Fibroblast of skin of right quadriceps (primary cell): Measurements from ENCODE around the gene DGCR8.

Experiments
- DNase-seq: peaks from one replicate; pipeline ENCODE4 v3.0.0-alpha.2; 2013

Gene DGCR8

DNA sequence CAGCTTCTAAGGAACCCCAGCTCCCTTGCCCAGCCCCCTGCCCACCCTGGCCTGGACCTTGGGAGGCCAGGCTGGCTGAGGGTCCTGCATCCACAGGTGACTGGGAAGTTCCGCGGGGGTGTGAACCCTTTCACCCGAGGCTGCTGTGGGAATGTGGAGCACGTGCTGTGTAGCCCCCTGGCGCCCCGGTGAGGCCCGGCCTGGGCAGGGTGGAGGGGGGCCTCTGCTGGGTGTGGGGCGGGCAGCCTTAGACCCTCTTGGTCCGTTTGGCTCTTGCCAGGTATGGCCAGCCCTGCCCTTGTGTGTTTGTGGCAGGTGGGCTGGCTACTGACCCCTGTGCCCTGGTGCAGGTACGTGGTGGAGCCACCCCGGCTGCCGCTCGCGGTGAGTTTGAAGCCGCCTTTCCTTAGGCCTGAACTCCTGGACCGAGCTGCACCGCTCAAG lies 60.5 kb downstream of the DGCR8 start:
- no peak for DNase-seq

DNA sequence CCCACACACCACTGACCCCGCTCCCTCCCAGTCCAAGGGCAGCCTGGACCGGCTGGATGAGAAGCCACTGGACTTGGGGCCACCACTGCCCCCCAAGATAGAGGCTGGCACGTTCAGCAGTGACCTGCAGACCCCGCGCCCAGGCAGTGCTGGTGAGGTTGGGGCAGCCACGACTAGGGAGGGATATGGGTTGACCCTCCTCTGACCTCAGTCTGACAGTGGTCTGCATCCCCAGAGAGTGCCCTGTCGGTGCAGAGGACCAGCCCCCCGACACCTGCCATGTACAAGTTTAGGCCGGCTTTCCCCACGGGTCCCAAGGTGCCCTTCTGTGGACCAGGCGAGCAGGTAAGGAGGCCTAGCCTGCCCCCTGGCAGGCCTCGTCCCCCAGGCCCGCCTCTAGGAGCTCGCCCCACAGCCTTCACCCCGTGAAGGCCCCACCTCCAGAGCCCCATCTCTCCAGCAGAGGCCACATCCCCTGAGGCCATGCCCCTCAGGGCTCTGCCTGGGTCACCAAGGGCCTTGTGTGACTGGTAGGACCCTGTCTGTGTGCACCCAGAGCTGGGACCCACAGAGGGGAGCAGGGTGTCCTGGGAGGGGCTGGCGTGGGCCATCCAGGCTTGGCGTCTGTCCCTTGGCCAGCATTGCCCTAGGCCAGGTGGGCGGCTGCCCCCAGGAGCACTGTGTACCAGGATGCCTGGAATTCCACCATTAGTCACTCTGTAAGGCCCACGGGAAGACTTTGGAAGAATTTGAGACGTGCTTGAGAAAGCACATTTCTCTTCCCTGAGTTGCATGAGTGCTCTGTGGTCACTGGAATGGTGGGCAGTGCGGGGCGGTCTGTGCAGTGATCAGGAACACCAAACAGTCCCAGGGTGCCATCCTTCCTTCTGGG lies 61.4 kb downstream of the DGCR8 start:
- DNase-seq, result peak; percentile 66

DNA sequence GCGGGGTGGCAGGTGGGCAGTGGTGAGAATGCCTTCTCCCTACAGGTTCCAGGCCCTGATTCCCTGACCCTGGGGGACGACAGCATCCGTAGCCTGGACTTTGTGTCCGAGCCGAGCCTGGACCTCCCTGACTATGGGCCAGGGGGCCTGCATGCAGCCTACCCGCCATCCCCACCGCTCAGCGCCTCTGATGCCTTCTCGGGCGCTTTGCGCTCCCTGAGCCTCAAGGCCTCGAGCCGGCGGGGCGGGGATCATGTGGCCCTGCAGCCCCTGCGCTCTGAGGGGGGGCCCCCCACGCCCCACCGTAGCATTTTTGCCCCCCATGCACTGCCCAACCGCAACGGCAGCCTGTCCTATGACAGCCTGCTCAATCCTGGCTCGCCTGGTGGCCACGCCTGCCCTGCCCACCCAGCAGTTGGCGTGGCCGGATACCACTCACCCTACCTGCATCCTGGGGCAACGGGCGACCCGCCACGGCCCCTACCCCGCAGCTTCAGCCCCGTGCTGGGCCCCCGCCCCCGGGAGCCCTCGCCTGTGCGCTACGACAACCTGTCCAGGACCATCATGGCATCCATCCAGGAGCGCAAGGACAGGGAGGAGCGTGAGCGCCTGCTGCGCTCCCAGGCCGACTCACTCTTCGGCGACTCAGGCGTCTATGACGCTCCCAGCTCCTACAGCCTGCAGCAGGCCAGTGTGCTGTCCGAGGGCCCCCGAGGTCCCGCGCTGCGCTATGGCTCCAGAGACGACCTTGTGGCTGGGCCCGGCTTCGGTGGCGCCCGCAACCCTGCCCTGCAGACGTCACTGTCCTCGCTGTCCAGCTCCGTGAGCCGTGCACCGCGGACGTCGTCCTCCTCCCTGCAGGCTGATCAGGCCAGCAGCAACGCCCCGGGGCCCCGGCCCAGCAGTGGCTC lies 62.9 kb downstream of the DGCR8 start:
- DNase-seq, result no peak

DNA sequence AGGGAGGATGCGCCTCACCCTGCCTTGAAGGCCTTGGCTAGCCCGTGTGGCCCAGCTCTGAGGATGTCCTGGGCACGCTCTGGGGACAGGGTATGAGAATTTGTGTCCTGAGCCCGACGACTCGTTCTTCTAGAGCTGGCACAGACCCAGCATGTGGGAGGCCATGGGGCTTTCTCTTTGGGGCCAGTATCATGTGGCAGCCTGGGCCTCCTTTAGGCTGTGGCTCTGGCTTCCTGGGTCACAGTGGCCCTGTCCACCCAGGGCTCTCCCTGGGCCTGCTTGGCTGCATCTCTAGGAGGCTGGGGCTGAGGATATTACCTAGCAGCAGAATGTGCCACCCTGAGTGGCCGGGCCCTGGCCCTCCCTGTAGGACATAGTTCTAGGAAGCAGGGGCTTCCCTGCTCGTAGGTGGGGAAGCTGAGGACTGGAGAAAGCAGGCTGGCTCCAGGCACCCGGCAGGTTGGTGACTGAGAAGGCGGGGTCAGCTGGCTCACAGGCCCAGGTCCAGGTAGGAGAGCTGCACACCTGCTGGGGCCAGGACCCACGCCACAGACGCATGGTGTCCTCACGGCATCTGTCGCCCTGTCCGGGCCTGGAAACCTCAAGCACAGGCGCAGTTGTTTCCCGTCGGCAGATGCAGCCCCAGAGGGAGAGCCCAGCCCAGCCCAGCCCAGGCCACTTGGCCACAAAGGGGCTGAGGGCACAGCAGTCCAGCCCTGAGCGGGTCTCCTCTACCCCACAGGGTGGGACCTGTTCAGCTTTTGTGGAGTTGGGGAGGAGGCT lies 64.0 kb downstream of the DGCR8 start:
- no peak for DNase-seq

GRCh38 chr22:20145206-20145831 lies 65.3 kb downstream of the DGCR8 start:
- DNase-seq, result no peak

- DNase-seq, result no peak
These were observed 65.8 kb downstream of the DGCR8 start for GRCh38 chr22:20145832-20146223.

- no peak for DNase-seq
These were observed 66.7 kb downstream of the DGCR8 start for GRCh38 chr22:20146777-20147176.

DNA sequence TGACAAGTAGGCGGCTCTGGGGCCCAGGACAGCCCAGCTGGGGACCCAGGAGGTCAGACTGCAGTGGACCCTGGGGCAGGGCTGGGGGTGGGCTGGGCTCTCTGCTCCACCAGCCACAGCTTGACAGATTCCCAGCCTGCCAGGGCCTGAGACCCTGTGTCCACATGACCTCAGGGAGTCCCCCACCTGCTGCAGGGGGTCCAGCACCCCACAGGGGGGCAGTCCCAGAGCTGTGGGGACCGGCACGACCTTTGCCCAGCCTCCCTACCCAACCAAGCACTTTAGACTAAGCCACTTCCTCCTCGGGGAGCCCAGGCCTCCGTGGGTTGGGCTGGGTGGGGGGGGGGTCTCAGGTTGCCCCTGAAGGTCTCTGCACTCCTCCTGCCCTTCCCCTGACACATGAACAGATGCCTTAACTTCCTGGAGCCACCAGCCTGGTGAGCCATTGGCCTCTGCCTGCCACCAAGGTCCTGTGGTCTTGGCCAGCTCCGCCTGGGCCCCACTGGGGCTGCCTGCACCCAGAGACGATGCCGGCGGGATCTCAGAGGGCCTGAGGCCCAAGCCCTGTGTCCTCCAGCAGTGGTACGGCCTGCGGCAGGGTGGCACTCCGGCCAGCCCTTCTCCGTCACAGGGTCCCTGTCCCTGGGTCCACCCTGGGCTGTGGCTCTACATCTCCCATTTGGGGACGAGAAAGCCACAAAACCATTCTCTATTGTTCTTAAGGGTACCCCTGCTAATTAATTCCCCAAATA lies 67.4 kb downstream of the DGCR8 start:
- DNase-seq, result no peak

GRCh38 chr22:20148414-20148813 lies 68.4 kb downstream of the DGCR8 start:
- no peak for DNase-seq

DNA sequence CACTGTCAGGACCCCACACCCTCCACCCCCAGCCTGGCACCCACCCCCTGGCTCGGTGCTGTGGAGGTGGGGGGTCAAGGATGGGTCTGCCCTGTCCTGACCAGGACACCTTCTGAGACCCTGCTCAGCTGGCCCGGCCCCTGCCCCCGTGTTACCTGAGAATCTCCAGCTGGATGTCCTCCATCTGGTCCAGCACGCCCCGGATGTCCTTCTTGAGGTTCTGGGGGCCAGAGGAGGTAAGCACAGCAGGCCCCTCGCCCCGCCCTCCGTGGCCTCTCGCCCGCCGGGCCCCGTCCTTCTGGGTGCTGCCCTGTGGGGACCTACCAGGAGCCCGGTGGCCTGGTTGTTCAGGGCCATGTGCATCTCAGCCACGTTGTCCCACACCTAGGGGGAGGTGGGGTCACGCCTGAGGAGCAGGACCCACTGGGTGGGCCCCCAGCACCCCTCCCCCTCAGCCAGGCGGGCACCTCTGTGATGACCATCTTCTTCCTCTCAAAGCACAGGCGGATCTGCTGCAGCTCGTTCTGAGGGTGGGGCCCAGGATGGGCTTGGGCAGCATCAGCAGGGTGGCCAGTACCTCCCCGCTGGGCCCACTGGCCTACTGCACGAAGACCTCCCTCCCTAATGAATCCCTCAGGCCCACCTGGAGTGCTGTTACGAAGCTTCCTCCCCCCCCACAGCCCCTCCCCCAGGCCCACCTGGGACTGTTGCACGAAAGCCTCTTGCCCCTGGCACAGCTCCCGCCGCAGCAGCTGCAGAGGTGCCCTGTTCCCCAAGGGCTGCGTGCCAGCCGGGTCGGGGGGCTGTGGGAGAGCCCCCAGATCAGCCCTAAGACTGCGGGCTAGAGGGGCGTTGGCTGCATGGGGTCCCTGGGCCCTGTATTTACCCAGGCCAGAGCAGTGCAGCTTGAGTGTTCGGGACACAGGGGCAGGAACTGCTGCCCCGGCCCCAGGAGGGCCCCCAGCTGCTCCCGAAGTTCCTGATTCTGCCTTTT lies 69.5 kb downstream of the DGCR8 start:
- DNase-seq, result no peak

DNA sequence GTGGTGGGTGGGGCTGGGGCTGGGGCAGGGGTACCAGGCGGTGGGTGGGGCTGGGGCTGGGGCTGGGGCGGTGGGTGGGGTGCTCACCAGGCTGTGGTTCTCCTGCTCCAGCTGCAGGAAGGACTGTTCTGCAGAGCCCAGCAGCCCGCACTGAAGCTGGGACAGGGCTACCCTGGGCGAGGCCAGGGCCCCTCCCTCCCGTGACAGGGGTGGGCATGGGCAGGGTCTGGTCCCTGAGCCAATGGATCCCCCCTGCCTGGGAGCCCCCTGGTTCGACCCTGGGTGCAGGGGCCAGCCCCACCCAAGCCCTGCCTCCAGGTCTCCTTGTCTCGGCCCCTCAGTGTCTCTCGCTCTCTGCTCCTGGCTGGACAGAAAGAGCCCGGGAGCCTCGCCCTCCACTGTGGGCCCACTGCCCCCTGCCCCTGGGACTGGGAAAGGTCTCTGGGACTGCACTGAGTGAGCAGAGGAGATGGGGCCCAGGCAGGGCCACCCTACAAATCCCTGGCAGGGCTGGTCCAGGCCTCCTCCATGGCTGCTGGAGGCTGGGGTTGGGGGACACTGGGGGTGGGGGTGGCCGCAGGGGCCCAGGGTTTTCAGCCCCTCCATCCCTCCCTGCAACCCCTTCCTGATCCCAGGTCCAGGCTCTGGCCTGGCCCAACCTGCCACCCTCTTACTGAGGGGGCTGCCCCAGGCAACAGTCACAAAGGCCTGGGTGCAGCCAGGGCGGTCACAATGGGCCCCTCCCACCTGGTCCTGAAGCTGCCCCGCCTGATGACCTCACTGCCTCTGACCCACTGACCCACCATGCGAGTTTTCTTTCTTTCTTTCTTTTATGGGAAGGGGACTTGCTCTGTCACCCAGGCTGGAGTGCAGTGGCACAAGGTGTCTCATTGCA lies 70.6 kb downstream of the DGCR8 start, which contains the start of gene CCDC188:
CCDC188 (minus strand) TSS at position 675 of the 895 bp plus-strand sequence; CDS start at position 606, 69 bp downstream.
- no peak for DNase-seq

- DNase-seq, result no peak
These were observed 71.2 kb downstream of the DGCR8 start for GRCh38 chr22:20151276-20151588.

GRCh38 chr22:20152464-20152890 lies 72.4 kb downstream of the DGCR8 start:
- DNase-seq, result no peak

DNA sequence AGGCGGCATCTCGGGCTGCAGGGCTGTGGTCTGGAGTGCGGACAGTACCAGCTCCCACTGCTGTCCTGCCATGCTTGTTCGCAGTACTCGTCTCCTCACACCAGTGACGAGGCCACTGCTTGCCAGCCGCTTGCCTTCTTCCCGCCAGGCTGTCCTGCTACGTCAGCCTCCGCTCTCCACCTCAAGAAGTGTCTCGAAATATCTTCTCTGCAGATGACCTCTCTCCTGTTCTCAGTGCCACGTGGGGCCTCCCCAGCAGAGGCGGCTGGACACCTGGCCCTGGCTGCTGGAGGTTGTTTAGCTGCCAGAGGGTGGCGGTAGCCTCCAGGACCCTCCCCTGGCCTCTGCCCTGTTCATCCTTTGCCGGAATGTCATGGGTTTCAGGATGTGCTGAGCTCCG lies 73.9 kb downstream of the DGCR8 start:
- DNase-seq, result no peak

- DNase-seq, result no peak
These were observed 74.7 kb downstream of the DGCR8 start for GRCh38 chr22:20154602-20155187.

- DNase-seq, result no peak
These were observed 75.4 kb downstream of the DGCR8 start for GRCh38 chr22:20155330-20156041.

DNA sequence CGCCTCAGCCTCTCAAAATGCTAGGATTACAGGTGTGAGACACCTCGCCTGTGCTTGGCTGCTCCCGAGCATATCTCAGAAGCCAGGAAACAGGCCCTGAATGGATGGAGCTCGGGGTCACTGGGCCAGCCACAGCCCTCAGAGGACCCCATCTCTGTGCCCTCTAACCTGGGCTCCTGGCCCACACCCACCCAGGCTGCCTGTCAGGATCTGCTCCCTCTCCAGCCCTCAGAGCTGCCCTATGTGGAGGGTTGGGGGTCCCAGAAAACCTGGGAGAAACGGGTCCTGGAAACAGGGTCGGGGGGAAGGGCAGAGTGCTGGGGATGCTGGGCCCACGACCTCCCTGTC lies 76.0 kb downstream of the DGCR8 start:
- no peak for DNase-seq
